Lower lobe of right lung (tissue), 2 donors: ENCODE results near the gene ABHD4. TPM values are rescaled to one million over a fixed set of nuclear protein-coding genes. Genes with fewer than 3 reads are reported as not detected.

Experiments used
- ATAC-seq, 2 donors: fragments of 200-7000 bp; cut with Tn5 transposase; one replicate each; pipeline ENCODE4 v1.9.1; 2020 to 2022; ENCODE audit warnings: mild to moderate bottlenecking in 2 of 2, moderate library complexity in 2 of 2
- DNase-seq: peaks from one replicate; pipeline ENCODE4 v3.0.0-alpha.2; 2020
- H3K27ac ChIP-seq: fragments of 200-600 bp; one replicate; pipeline ENCODE4 v1.8.0; 2022
- H3K27me3 ChIP-seq: fragments of 200-600 bp; one replicate; pipeline ENCODE4 v1.8.0; 2022; ENCODE audit warnings: low read depth
- H3K36me3 ChIP-seq: fragments of 200-600 bp; one replicate; pipeline ENCODE4 v1.8.0; 2022; ENCODE audit warnings: mild to moderate bottlenecking
- H3K4me1 ChIP-seq: fragments of 200-600 bp; one replicate; pipeline ENCODE4 v1.8.0; 2022
- H3K4me3 ChIP-seq: fragments of 200-600 bp; one replicate; pipeline ENCODE4 v1.8.0; 2022; ENCODE audit warnings: mild to moderate bottlenecking
- H3K9me3 ChIP-seq: fragments of 200-600 bp; one replicate; pipeline ENCODE4 v1.8.0; 2022
- intact Hi-C: fragments of 100-400 bp; cut with DNase I; formaldehyde crosslinking; loops from one replicate; pipeline ENCODE4 v1.11.0; 2022
- total RNA-seq: library from RNA; stranded (reverse); fragmentation: NEBNext Ultra II Directional; extraction: Animal tissue kit (Norgen Biotek cat#: 25700); gene quantifications from one replicate; pipeline ENCODE4 v1.2.1, GENCODE V29; 2021
- TF ChIP-seq, protein P1 (sequence below): fragments of 200-600 bp; IDR thresholded peaks from one replicate; pipeline ENCODE4 v1.8.0; 2022; ENCODE audit warnings: antibody characterized with exemption, mild to moderate bottlenecking
- donor health status: DM: no; HTN: yes; CAD: no; lungs with severe emphysema.

The ABHD4 gene
- total RNA-seq, 1 donor from 2014 or later = 28.5 TPM

DNA sequence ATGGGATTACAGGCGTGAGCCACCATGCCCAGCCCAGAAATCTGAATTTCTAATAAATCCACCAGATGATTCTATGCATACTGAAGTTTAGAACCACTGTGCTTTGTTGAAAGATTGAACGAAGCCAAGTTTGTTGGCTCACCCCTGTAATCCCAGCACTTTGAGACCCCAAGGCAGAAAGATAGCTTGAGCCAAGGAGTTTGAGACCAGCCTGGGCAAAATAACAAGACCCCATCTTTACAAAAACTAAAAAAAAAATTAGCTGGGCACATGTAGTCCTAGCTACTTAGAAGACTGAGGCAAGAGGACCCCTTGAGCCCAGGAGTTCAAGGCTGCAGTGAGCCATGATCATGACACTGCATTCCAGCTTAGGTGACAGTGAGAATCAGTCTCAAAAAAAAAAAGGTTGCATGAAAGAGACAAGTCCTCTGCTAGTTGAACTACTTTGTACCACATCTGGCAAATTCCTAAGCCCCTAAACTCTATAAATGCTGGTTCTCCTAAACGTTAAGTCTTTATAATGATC lies 1.7 kb upstream of the ABHD4 start:
- Histone ChIP-seq H3K36me3 (peaks cover 1% of the 10 kb centered on the region), H3K27me3 (no peaks in the 10 kb centered on the region), H3K4me1 (peaks cover 22% of the 10 kb centered on the region), H3K9me3 (no peaks in the 10 kb centered on the region), H3K4me3 (no peak overlapping the region), H3K27ac (no peak overlapping the region)
- intact Hi-C loops = no loop called here
- TF ChIP-seq, protein P1, sequence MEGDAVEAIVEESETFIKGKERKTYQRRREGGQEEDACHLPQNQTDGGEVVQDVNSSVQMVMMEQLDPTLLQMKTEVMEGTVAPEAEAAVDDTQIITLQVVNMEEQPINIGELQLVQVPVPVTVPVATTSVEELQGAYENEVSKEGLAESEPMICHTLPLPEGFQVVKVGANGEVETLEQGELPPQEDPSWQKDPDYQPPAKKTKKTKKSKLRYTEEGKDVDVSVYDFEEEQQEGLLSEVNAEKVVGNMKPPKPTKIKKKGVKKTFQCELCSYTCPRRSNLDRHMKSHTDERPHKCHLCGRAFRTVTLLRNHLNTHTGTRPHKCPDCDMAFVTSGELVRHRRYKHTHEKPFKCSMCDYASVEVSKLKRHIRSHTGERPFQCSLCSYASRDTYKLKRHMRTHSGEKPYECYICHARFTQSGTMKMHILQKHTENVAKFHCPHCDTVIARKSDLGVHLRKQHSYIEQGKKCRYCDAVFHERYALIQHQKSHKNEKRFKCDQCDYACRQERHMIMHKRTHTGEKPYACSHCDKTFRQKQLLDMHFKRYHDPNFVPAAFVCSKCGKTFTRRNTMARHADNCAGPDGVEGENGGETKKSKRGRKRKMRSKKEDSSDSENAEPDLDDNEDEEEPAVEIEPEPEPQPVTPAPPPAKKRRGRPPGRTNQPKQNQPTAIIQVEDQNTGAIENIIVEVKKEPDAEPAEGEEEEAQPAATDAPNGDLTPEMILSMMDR = no peak
- DNase-seq (no peak), ATAC-seq (no peak)

DNA sequence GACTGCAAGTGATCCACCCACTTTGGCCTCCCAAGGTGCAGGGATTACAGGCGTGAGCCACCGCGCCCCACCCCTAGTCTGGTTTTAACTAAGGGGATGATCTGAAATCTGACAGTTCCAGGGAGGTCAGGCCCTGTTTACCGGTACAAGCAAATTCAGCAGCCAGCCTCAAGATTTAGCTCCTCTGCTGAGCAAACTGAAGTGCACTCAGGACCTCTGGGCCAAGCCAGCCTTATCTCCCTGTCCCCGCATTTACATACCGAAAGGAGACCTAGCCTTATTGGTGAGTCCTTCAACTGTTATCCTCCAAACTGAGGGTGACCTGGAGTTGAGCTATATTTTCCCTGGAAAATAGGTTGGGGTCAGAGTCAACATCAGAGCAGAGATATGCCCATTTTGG lies 835 bp upstream of the ABHD4 start:
- Histone ChIP-seq H3K36me3 (peaks cover 10% of the 10 kb centered on the region), H3K9me3 (no peaks in the 10 kb centered on the region), H3K4me1 (peaks cover 22% of the 10 kb centered on the region), H3K27ac (no peak overlapping the region), H3K27me3 (no peaks in the 10 kb centered on the region), H3K4me3 (peak overlapping the region; percentile 89)
- ATAC-seq (no peak), DNase-seq (no peak)
- intact Hi-C loops = no loop called here
- TF ChIP-seq, protein P1 = no peak

- TF ChIP-seq, protein P1 = no peak
- peak; percentile 20 to 35 for ATAC-seq
- H3K4me3 ChIP-seq = peak overlapping the region; percentile 89
- intact Hi-C loops = no loop called here
- DNase-seq = no peak
- H3K9me3 ChIP-seq = no peaks in the 10 kb centered on the region
- peaks cover 14% of the 10 kb centered on the region for H3K36me3 ChIP-seq
- peaks cover 22% of the 10 kb centered on the region for H3K4me1 ChIP-seq
- peak overlapping the region; percentile 89 for H3K27ac ChIP-seq
- H3K27me3 ChIP-seq = no peaks in the 10 kb centered on the region
Observed at GRCh38 chr14:22597771-22598098, 365 bp upstream of the ABHD4 start.

DNA sequence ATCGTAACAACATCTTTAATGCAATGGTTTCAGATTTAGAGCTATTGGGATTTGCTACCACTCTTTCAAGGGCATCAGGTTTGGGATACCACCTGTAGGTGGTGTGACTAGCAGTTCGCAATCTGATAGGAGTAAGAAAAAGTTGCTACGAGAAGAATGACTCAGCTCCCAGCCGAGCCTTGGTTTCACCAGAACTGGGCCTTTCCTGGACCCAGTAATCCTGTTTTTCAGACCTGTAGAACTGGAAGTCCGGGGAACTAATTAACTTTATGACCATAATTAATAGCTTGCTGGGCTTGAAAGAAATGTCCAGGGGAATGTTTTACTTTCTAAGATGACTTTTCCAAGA lies 770 bp downstream of the ABHD4 start:
- Histone ChIP-seq H3K27ac (peak overlapping the region; percentile 89), H3K27me3 (no peaks in the 10 kb centered on the region), H3K4me1 (peaks cover 22% of the 10 kb centered on the region), H3K36me3 (peaks cover 26% of the 10 kb centered on the region), H3K4me3 (peak overlapping the region; percentile 89), H3K9me3 (no peaks in the 10 kb centered on the region)
- TF ChIP-seq, protein P1 = peak; percentile 6
- no peak for DNase-seq
- intact Hi-C loops = no loop called here
- ATAC-seq = peak; percentile 72 to 89

DNA sequence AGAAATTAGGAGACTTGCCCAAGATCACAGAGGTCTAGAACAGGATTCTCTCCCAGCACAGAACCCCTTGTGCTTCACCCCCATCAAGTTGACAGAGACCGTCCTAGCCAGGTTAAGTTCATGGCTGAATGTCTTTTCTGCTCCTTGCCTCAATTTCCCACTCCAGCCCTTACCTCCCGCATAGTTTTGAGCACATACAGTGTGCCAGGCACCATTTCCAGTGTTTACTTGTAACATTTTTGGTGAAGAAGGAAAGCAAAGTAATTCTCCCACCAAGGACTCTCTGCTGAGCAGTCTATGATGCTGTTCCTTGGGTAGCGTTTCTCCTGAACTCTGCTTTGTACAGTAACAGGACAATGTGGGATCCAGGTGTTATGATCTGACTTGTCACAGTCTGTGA lies 1.2 kb downstream of the ABHD4 start:
- no peaks in the 10 kb centered on the region for H3K9me3 ChIP-seq

More for the DNA sequence above, 1.2 kb downstream of the ABHD4 start:
- no peak for ATAC-seq
- DNase-seq = no peak
- Histone ChIP-seq H3K4me3 (peak overlapping the region; percentile 89), H3K27me3 (no peaks in the 10 kb centered on the region), H3K27ac (peak overlapping the region; percentile 89), H3K36me3 (peaks cover 30% of the 10 kb centered on the region), H3K4me1 (peaks cover 22% of the 10 kb centered on the region)
- TF ChIP-seq, protein P1 = no peak
- intact Hi-C loops = no loop called here
